Anterior cingulate cortex (tissue), 58 donors: ENCODE data around the gene PRMT9.
A peak's percentile ranks its signal among the peaks of the same experiment; 100 is the strongest.

Source experiments
- DNase-seq, 58 donors: peaks; one replicate each; lab custom pipeline; 2025; lab: John Stamatoyannopoulos, UW

The PRMT9 gene

DNA sequence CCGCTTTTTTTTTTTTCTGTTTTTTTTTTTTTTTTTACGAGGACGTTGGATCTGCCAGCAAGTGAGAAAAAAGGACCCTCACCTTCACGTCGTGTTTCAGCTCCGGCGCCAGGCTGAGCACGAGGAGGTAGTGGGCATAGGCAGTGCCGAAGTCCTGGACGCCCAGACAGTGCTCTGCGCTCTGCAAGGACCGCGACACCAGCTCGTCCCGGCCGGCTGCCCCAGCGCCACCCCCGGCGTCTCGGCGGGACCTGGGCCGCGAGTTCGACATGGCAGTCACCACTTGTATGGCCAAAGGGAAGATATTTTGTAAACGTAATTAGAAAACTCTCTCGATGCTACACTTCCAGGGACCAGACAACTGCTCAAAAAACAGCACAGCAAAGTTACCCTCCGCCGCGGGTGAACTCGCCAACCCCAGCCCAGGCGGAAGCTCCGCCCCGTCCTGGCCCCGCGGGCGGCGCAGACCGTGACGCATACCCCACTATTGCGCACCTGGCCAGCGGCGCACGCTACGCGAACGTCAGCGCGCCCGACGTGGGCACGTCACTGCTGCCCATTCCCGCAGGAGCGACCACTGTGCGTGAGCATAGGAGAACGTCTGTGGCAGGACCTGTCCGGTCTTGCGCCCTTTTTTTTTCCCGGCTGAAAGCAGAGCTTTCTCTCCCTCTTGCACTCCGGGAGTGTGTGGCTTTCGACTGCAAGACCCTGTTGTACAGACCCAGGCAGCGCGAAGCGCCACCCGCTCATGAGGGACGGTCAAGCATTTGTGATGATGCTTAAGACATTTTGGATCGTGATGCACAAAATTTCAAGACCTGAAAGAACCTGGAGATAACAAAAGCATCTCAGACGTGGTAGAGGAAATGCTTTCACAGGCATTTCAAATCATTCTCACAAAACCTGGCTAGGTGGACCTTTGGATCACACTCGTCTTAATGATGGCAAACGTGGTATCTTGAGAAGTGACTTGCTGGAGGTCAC is at the start of gene PRMT9:
Gene PRMT9 (minus strand): TSS at position 447 of the 984 bp plus-strand sequence. CDS start 176 bp downstream, at position 271.
- peak; percentile 44 to 93 (median 85) for DNase-seq

DNA sequence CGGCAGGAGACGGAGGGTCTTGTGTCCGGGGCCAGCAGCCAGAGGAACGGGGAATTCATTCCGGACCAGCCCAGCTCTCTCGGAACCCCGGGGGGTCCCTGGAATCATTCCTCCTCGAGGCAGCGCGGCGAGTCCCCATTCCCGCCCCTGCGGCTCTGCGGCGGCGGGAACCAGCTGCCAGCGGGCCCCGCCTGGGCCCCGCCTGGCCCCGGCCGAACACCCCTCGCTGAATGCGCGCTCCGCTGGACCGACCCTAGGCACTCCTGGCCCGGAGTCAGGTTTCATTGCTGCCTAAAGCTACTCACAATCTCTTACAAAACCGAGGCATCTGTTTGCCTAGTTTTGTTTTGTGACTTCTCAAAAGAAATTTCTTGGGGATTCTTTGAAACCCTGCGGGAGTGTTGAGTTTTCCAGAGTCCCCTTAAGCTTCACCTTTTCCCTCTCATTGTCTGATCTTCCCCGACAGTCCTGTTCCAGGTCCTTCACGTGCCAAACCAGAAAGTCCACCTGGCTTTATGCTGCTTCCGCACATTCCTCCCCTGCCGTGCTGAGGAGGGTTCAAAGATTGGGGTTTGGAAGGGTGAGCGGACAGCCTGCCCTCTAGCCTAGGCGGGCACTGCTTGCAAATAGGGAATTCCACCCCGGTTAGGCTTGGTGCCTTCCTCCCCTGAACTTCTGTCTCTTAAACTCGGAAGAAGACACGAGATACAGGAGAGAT is 48.7 kb upstream of the PRMT9 start:
- peak in 4 of 58 donors; percentile 11 to 45 (median 17) for DNase-seq

DNA sequence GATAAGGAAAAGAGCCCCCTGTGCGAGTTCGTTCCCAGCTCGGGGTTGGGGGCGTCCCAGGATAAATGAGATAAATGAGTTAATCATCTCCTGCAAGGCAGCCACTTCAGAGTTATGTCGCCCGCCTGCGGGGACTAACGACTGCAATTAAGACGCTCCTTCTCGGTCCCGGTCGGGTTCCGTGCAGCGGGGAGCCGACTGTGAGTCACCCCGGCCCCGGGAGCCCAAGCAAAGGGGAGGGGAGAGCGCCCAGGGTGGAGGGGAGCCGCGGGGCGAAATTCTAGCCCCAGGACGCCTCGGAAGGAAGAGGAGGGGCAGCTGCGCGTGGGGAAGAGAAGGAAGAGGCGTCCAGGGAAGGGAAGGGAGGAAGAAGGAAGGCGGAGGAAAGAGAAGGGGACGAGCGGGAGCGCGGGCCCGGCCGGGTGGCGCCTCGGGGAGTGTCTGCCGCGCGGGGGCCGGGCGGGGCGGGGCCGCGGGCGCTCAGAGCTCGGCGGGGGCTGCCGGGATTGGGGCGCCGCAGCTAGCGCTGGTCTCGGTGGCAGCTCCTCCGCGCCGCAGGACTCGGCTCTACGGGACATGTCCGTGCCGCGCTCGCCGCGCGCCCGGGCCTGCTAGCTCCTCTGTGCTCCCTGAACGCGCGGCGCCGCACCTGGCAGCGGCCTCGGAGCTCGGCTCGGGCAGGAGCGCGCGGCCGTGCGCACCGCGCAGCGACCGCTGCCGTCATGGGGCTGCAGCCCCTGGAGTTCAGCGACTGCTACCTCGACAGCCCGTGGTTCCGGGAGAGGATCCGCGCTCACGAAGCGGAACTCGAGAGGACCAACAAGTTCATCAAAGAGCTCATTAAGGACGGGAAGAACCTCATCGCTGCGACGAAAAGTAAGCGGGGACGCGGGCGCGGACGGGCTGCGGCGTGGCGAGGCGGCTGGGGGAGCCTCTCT is 47.9 kb upstream of the PRMT9 start, which contains the start of gene ARHGAP10:
Gene ARHGAP10 (plus strand): TSS at position 509 of the 938 bp plus-strand sequence. CDS start 214 bp downstream, at position 723.
- DNase-seq, result peak in 41 of 58 donors; percentile 1 to 67 (median 29)

DNA sequence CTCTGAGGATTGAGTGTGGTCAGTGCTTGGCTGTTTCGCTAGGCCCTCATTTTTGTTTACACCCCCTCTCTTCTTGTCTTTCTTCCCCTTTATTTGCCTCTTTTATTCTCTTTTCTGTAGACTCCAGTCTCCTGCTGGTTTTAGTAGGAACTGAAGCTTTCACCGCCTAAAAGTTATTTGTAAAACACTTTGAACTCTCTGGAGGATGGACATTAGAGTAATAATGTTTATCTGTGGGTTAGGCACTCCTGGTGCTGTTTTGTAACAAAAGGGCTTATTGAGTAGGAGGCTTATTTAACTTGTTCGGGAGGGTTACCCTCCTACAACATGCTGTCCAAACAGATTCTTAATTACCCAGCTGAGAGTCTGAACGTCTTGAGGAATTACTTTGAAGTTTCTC is 46.4 kb upstream of the PRMT9 start:
- no peak for DNase-seq

DNA sequence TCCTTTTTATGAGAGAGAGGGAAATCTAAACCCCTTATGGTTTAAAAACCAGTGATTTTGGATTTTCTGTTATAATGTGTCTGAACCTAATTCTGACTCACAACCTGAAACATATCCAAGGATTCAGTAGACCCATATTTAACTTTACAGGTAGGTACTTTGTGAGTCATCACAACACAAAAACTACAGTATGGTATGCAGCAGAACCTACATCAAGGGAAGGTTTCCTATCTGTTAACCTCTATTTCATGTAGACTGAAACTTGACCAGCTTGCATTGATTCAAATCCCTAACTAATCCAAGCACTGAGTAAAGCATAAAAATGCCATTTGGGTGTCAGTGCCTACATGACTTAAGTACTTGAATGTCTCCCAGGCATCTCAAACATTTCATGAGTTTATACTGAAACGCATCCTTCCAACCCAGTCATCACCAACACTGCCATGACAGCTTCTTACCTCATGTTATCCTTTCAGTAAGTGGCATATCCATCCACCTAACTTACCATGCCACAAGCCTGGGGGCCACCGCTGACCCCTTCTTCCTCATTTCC is 43.6 kb upstream of the PRMT9 start:
- no peak for DNase-seq

DNA sequence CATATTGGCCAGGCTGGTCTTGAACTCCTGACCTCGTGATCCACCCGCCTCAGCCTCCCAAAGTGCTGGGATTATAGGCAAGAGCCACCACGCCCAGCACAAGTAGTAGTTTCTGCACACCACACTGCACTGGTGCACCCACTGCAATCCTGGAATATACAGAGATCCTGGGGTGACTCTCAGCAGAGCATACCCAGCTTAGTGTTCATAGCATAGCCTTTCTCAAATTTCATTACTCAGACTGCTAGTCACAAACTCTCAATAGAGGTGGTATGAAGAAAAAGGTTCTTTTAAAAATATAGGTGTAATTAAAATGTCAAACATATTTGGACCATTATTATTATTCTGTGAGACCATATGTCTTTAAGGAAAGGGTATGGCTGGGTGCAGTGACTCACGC is 41.7 kb upstream of the PRMT9 start:
- DNase-seq, result no peak

DNA sequence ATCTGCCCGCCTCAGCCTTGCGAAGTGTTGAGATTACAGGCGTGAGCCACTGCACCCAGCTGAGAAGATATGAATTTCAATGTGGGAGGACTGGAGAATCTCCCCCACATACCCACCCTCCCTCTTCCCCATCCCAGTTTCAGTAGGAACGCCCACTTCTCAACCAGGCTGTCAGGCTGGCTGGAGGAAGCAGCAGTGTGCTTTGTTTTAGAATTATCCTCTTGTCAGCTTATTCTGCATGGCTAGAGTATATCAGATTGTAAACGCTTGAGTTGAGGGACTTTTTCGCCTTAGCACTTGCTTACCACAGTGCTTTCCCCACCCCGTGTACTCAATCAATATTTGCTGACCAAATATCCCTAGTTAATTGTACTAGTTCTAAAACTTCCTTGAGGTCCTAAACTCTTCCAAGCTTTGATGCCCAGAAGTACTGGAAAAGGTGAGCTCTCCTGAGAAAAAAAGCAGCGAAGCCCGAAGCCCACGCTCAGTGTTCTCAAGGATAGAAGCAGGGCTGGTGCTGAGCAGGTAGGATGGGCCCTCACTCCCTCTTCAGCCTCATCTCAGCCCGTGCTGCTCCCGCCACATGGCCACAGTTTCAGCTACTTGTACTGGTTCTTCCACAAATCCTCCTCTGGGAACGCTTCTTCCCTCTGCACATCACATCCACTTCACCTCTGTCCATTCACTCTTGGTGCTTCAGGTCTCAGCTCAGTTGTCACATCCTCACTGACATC is 40.7 kb upstream of the PRMT9 start:
- DNase-seq, result no peak

DNA sequence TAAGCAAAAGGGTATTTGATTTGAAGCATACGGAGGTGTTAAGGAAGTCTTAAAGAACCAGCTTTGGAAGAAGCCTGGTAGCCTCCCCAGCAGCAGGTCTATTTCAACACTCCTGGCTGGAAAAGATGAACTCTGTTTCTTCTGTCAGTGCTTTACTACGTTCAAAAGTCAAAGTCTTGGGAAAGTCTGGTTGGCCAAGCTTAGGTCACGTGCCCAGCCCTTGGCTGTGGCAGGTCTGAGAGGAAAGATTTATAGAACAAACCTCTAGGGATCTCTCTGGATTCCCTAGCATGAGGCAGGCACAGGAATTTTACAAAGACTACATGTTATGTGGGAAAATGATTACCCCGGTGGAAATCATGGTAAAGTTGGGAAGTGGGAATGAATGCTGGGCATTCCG is 39.4 kb upstream of the PRMT9 start:
- no peak for DNase-seq

DNA sequence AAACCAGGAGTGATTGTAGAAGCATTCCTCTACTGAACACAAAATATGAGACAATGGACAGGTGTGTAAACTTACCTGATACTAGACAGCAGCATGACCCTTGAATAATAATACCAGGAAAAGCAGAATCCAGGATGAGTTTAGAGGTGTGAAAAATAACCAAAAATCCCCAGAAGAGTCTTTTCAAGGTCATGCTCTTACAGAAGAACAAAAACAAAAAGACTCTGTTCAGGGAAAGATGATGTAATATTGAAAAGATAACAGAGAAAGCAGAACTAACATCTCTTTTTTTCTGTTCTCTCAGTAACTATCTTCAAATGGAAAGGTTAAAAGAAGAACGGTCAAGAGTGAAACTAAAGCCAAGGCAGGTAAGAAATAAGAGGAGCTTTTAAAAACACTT is 33.9 kb upstream of the PRMT9 start:
- no peak for DNase-seq

DNA sequence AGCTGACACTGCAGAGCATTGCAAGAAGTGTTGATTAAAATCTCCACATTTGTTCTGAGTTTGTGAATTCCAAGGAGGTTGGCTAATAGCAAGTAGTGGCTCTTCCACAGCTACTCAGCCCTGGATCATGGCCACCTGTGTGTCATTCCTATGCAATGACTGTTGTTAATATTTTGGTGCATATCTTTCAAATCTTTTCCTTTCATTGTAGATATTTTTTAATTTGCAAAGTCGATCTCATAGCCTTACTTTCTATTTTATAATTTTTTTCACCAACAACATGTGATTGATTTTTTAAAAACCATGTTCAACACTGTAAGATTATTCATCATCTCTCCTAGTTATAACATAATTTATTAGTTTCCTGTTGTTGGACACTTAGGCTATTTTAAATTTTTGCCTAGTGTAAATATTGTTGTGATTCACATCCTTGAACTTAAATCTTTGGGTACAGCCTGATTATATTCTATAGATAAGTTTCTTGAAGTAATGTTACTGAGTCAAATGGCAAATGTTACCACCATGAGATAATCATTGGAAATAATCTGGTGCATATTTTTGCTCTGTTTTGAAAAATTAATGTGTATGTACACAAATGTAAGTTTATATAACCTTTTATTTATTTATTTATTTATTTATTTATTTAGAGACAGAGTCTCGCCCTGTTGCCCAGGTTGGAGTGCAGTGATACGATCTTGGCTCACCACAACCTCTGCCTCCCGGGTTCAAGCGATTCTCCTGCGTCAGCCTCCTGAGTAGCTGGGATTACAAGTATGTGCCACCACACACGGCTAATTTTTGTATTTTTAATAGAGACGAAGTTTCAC is 30.8 kb upstream of the PRMT9 start:
- DNase-seq, result no peak

DNA sequence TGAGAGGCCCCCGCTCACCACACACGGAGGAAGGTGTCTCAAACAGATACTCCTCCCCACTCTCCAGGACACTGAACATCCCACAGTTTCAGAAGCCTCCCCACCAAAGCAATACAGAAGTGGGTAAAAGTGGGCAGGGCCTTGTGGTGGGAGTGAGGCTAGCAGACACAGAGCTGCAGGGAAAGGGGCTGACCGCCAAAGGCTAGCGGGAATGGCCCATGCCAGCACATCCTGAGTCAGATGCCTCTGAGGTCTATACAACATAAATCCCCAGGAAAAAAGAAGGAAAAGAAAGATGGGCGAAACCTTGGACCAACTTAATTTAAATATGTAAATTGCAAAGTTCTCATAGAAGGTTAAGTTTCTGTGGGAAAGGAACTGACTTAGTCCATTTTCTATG is 26.0 kb upstream of the PRMT9 start:
- DNase-seq, result no peak

DNA sequence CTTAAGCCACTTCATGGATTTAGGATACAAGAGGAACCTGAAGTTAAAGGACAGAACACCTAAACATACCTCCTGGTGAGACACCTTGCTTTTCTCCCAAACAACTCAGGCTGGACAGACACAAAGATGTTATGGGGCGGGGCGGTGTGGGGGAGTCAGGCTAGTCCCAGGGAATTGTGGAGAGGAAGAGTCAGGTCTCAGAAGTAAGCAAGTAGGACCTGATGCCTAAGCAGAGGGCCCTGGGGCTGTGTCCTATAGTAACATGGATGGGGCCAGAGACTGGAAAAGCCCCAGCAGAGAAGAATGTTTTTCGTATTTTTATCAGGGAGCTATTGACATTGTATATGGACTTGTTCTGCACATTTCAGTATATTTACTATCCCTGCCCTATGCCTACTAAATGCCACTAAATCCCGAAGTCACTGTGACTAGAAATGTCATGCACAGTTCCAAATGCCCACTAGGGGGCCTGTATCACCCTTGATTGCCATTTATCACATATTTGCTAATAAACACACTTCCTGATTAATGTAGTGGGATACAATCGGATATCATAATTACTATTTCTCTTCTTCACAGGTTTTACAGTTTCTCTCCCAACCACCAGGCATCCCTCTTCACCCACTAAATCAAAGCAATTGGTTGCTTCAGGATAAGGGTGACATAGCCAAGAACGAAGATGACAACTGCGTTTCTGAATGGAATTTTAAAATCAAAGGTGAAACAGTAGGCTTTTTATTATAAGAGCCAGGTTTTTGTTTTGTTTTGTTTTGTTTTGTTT is 24.1 kb upstream of the PRMT9 start:
- peak in 27 of 58 donors; percentile 1 to 41 (median 4) for DNase-seq

DNA sequence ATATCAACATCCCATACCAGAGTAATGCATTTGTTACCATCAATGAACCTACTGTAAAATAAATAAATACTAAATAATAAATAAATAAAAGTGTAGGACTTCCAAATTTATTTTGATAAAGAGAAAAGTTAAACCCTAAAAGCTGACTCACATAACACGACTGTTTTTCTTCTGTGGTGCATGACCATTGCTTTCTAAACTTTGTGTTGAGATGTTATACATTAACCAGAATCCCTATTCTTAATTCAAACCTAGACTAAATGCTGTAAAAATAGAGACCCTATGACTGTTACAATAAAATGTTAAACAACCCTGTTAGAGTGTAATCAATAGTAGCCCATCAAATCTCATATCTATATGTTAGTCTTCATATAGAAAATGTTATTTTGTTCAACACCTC is 20.9 kb upstream of the PRMT9 start:
- DNase-seq, result no peak

DNA sequence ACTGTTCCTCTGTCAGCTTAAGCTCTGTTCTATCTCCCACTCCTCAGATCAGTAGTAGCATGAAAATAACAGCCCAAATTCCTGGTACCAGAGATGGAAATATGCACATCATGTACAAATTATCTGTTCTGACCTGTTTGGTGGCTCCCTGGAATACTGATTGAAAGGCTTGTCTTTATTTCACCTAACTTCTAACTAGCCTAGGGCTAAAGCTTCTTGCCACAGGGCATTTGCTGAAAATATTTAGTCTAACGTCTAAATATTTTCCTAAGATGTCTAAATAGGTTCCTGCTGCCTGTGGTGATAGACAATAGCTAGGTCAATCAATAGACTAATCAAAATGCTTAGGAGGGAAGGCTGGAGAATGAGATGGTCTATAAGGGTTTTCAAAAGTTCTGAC is 12.9 kb upstream of the PRMT9 start:
- no peak for DNase-seq

DNA sequence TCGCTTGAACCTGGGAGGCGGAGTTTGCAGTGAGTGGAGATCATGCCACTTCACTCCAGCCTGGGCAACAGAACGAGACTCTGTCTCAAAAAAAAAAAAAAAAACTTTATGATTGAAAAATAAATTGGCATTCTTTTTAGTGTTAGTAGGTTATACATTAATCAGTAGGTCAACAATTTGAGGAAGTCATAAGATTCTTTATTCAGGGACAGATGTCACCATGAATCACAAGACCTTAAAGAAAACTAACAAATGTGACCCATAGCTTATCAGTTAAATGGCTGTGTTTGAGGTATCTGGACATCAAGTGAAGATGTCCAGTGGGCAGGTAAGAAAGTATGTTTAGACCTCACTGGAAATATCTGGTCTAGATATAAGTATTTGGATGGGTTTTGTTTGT is 9.3 kb upstream of the PRMT9 start:
- DNase-seq, result no peak

DNA sequence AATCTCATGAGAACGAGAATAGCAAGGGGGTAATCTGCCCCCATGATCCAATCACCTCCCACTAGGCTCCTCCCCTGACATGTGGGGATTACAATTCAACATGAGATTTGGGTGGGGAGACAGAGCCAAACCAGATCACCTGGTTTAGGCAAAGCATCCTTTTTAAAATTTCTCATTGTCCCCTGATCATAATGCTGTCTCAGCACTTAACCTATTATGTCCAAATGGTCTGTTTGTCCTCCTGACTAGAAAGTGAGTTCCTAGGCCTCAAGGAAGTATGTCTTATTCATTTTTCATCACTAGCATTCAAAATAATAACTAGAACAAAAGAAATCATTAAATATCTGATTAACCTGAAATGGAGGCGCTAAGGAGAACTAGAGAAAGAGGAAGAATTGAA is 7.9 kb upstream of the PRMT9 start:
- DNase-seq, result no peak

DNA sequence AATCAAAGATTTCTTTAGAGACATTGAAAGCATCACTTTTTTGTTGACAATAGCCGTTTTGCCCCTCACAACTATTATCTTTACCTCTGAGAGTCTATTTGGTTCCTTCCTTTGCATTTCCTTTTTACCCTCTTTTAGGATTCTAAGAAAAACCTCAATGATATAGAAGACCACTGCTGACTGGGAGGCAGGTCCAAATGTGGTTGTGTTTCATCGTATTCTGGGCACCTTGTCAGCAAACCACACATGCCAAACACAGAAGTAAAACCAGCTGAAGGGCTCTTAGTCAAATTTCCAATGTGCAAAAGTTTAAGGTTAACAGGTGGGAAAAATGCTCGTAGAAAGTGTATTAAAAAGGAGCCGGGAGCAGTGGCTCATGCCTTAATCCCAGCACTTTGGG is 5.1 kb upstream of the PRMT9 start:
- no peak for DNase-seq

DNA sequence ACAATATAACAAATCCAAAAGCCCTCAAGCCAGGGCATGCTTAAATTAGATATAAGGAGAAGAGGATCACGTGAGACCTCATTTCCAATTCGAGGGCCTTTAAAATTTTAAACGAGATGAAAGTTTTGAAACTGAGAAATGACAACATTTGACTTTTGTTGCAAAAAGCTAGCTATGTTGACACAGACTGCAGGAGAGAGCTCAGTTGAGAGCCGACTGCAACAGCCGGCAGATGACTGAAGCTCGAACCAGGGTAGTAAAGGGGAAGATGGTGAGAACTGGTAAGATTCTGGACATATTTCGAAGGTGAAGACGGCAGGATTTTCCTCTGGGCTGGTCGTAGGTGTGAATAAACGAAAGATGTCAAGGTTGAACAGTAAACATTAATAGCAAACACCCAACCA is 773 bp downstream of the PRMT9 start:
- peak in 12 of 58 donors; percentile 1 to 17 (median 5) for DNase-seq
